Esophagus squamous epithelium (tissue), 5 donors: Measurements from ENCODE around the gene ZFR2. TPM values are rescaled to one million over a fixed set of nuclear protein-coding genes. Genes with fewer than 3 reads are reported as not detected.

Experiments
- DNase-seq: peaks from one replicate; lab custom pipeline; 2025; lab: John Stamatoyannopoulos, UW
- H3K27ac ChIP-seq, 4 donors: fragments of 200-600 bp; sonication (generic); one replicate each; pipeline ENCODE4 v1.5.1; 2016 to 2019; ENCODE audit warnings: mild to moderate bottlenecking in 1 of 4
- H3K27me3 ChIP-seq, 4 donors: fragments of 200-600 bp; sonication (generic); 1 replicate in 3 of 4; 2 replicates in 1 of 4; pipeline versions ENCODE4 v1.5.1 to v1.6.0; 2017 to 2021; ENCODE audit warnings: antibody characterized with exemption in 1 of 4
- H3K36me3 ChIP-seq, 3 donors: fragments of 200-600 bp; sonication (generic); one replicate each; pipeline ENCODE4 v1.5.1; 2016 to 2019
- H3K4me1 ChIP-seq, 3 donors: fragments of 200-600 bp; sonication (generic); one replicate each; pipeline ENCODE4 v1.5.1; 2017 to 2019
- H3K4me3 ChIP-seq, 4 donors: fragments of 200-600 bp; sonication (generic); 1 replicate in 3 of 4; 2 replicates in 1 of 4; pipeline ENCODE4 v1.5.1; 2016 to 2019; ENCODE audit warnings: mild to moderate bottlenecking in 2 of 4, moderate library complexity in 1 of 4
- H3K9me3 ChIP-seq, 3 donors: fragments of 200-600 bp; sonication (generic); one replicate each; pipeline ENCODE4 v1.5.1; 2016 to 2019
- CTCF ChIP-seq, 6 experiments: fragments of 450-650 bp in 4 of 6; fragments of 200-600 bp in 2 of 6; sonication (generic) in 2 of 6; IDR thresholded peaks; one replicate each; pipeline ENCODE4 v1.5.1; 2016 to 2019; ENCODE audit warnings: antibody characterized with exemption in 6 of 6, mild to moderate bottlenecking in 4 of 6, moderate library complexity in 4 of 6
- POLR2A ChIP-seq, 4 donors: fragments of 450-650 bp; IDR thresholded peaks; one replicate each; pipeline ENCODE4 v1.6.1; 2017; ENCODE audit warnings: antibody characterized with exemption in 4 of 4, mild to moderate bottlenecking in 4 of 4, moderate library complexity in 3 of 4
- WGBS, 2 donors: methylation state at CpG; one replicate each; pipeline ENCODE4 v1.1.5; 2018; 5-methylcytosine and 5-hydroxymethylcytosine counted together
- intact Hi-C: fragments of 100-400 bp; cut with DNase I; formaldehyde crosslinking; loops from one replicate; pipeline ENCODE4 v1.15.0; 2022
- total RNA-seq, 4 donors: library from RNA; depleted of rRNA; stranded (reverse); fragments of >200 nt; gene quantifications; one replicate each; pipeline ENCODE4 v1.1.0, GENCODE V29; 2016
- donor health status: DM: yes; HTN: yes; CAD: no.

The ZFR2 gene
- total RNA-seq, 4 donors from 2014 or later, result not detected

- WGBS, 2 donors, result 57 to 64% methylated on average over 7 to 9 of the region's 33 CpGs
- Histone ChIP-seq H3K27ac (no peak overlapping the region), H3K9me3 (no peaks in the 10 kb centered on the region), H3K4me3 (no peak overlapping the region), H3K4me1 (peaks cover 0 to 17% (median 4%) of the 10 kb centered on the region in 3 donors), H3K36me3 (no peaks in the 10 kb centered on the region), H3K27me3 (peaks cover 0 to 18% (median 0%) of the 10 kb centered on the region in 4 donors)
- intact Hi-C loops, result no loop called here
- DNase-seq, result no peak
- TF ChIP-seq CTCF (IDR thresholded peaks at IDR 0.05) (no peak), POLR2A (IDR thresholded peaks at IDR 0.05) (no peak)
Measured at GRCh38 chr19:3808420-3809143, 60.3 kb downstream of the ZFR2 start.

GRCh38 chr19:3807574-3808354 lies 61.1 kb downstream of the ZFR2 start:
- Histone ChIP-seq H3K4me3 (no peak overlapping the region), H3K36me3 (no peaks in the 10 kb centered on the region), H3K9me3 (no peaks in the 10 kb centered on the region), H3K4me1 (peaks cover 0 to 9% (median 0%) of the 10 kb centered on the region in 3 donors), H3K27me3 (peaks cover 0 to 25% (median 0%) of the 10 kb centered on the region in 4 donors), H3K27ac (no peak overlapping the region)
- intact Hi-C loops, result no loop called here
- no peak for DNase-seq
- 91 to 93% methylated on average over 17 to 22 of the region's 35 CpGs for WGBS, 2 donors
- TF ChIP-seq CTCF (IDR thresholded peaks at IDR 0.05) (no peak), POLR2A (IDR thresholded peaks at IDR 0.05) (no peak)

- Histone ChIP-seq H3K27me3 (peaks cover 0 to 31% (median 0%) of the 10 kb centered on the region in 4 donors), H3K9me3 (no peaks in the 10 kb centered on the region), H3K4me1 (peaks cover 0 to 5% (median 0%) of the 10 kb centered on the region in 3 donors), H3K27ac (no peak overlapping the region), H3K36me3 (no peaks in the 10 kb centered on the region), H3K4me3 (no peak overlapping the region)
- no peak for DNase-seq
- 65% methylated on average over 4 of the region's 19 CpGs; no CpG with 5 or more reads in 1 of the 2 donors for WGBS, 2 donors
- TF ChIP-seq CTCF (IDR thresholded peaks at IDR 0.05) (no peak), POLR2A (IDR thresholded peaks at IDR 0.05) (no peak)
- intact Hi-C loops, result no loop called here
Measured at GRCh38 chr19:3807131-3807480, 61.7 kb downstream of the ZFR2 start.

GRCh38 chr19:3805859-3806258 lies 63.0 kb downstream of the ZFR2 start:
- TF ChIP-seq POLR2A (IDR thresholded peaks at IDR 0.05), result no peak
- no peak for TF ChIP-seq CTCF (IDR thresholded peaks at IDR 0.05)
- H3K4me1 ChIP-seq, result peaks cover 10 to 18% (median 11%) of the 10 kb centered on the region in 3 donors
- H3K9me3 ChIP-seq, result no peaks in the 10 kb centered on the region
- 87 to 93% methylated on average over 2 to 22 of the region's 29 CpGs for WGBS, 2 donors
- no peak overlapping the region for H3K4me3 ChIP-seq
- no peak overlapping the region for H3K27ac ChIP-seq
- intact Hi-C loops, result no loop called here
- H3K36me3 ChIP-seq, result no peaks in the 10 kb centered on the region
- peaks cover 0 to 42% (median 0%) of the 10 kb centered on the region in 4 donors for H3K27me3 ChIP-seq
- no peak for DNase-seq

- intact Hi-C loops, result no loop called here
- TF ChIP-seq POLR2A (IDR thresholded peaks at IDR 0.05), result no peak
- TF ChIP-seq CTCF (IDR thresholded peaks at IDR 0.05), result no peak
- 57% methylated on average over 7 of the region's 13 CpGs; no CpG with 5 or more reads in 1 of the 2 donors for WGBS, 2 donors
- Histone ChIP-seq H3K27ac (no peak overlapping the region), H3K36me3 (no peaks in the 10 kb centered on the region), H3K4me3 (no peak overlapping the region), H3K9me3 (no peaks in the 10 kb centered on the region), H3K27me3 (peaks cover 0 to 49% (median 0%) of the 10 kb centered on the region in 4 donors), H3K4me1 (peaks cover 10 to 20% (median 12%) of the 10 kb centered on the region in 3 donors)
- DNase-seq, result no peak
Measured at GRCh38 chr19:3804429-3804828, 64.4 kb downstream of the ZFR2 start.
